Measurements from ENCODE around the gene GNG11. TPM values are rescaled to one million over a fixed set of nuclear protein-coding genes. Genes with fewer than 3 reads are reported as not detected.

GNG11 gene
- total and polyA plus RNA-seq, 8 donors: 15.6 to 54.5 (median 46.5) TPM

DNA sequence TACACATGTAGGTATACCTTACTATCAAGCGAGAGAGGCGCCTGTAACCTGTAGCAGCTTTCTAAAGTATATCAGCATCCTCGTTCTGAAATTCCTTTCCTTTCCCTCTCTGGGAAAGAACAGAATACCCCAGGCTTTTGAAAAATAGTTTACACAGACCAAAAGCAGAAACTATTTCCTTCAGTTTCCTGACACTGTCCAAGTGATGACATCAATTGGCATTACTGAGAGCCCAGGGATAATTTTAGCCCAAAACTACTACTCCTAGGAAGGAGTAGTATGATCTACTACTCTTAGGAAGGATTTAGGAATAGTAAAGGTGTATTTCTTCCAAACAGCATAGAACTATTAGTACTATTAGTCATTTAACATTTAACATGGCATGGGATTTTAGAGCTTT lies 6.0 kb downstream of the GNG11 start:
- intact Hi-C loops (cut with DNase I): no loop called here
- Histone ChIP-seq H3K4me3 (no peak overlapping the region), H3K9me3 (no peaks in the 10 kb centered on the region), H3K4me1 (no peaks in the 10 kb centered on the region), H3K36me3 (no peaks in the 10 kb centered on the region), H3K27me3 (peaks cover under 1 to 4% of the 10 kb centered on the region in 2 donors), H3K27ac (no peak overlapping the region)
- DNase-seq (no peak), ATAC-seq (no peak)
- TF ChIP-seq, protein P1, sequence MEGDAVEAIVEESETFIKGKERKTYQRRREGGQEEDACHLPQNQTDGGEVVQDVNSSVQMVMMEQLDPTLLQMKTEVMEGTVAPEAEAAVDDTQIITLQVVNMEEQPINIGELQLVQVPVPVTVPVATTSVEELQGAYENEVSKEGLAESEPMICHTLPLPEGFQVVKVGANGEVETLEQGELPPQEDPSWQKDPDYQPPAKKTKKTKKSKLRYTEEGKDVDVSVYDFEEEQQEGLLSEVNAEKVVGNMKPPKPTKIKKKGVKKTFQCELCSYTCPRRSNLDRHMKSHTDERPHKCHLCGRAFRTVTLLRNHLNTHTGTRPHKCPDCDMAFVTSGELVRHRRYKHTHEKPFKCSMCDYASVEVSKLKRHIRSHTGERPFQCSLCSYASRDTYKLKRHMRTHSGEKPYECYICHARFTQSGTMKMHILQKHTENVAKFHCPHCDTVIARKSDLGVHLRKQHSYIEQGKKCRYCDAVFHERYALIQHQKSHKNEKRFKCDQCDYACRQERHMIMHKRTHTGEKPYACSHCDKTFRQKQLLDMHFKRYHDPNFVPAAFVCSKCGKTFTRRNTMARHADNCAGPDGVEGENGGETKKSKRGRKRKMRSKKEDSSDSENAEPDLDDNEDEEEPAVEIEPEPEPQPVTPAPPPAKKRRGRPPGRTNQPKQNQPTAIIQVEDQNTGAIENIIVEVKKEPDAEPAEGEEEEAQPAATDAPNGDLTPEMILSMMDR (IDR thresholded peaks at IDR 0.05): no peak

DNA sequence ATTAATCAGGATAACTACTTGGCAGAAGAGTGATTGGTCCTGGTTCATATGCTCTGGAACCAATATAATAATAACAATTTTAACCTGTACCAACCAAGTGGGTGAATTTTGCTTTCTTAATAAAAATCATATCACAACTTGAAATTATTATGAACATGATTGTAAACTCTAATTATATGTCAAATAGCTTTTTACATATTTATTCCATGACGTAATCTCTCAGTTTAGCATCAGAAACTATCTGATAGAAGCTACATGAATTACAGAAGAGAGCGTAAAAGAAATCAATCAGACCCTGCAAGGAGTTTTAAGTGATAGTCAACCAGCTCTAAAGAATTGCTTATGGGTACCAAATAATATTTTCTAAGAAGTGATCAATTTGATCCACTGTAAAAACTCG lies 10.1 kb downstream of the GNG11 start:
- Histone ChIP-seq H3K4me1 (no peaks in the 10 kb centered on the region), H3K4me3 (no peak overlapping the region), H3K27ac (no peak overlapping the region), H3K36me3 (no peaks in the 10 kb centered on the region), H3K9me3 (no peaks in the 10 kb centered on the region), H3K27me3 (no peaks in the 10 kb centered on the region)
- ATAC-seq (no peak), DNase-seq (no peak)
- TF ChIP-seq, protein P1 (IDR thresholded peaks at IDR 0.05): no peak
- intact Hi-C loops (cut with DNase I): no loop called here

DNA sequence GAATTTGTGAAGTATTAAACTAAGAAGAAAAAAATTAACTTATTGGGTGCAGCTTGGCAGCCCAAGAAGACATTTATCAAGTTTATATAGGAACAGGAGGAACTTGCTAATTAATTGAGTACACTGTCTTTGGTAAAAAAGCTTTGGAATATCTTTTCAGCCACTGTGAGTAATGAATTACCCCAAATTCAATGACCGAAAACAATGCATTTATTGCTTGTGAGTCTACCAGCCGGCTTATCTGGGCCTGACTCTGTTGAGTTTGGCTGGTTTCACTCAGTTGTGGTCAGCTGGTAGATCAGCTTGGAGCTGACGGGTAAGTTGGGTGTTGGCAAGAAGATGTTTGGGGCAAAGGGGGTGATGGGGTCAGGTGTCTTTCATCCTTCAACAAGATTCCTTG lies 11.6 kb downstream of the GNG11 start:
- no peak for ATAC-seq
- H3K27ac ChIP-seq: no peak overlapping the region
- no peaks in the 10 kb centered on the region for H3K4me1 ChIP-seq
- H3K9me3 ChIP-seq: no peaks in the 10 kb centered on the region
- intact Hi-C loops (cut with DNase I): no loop called here
- H3K36me3 ChIP-seq: no peaks in the 10 kb centered on the region
- no peak for DNase-seq
- TF ChIP-seq, protein P1 (IDR thresholded peaks at IDR 0.05): no peak
- no peaks in the 10 kb centered on the region for H3K27me3 ChIP-seq
- no peak overlapping the region for H3K4me3 ChIP-seq

DNA sequence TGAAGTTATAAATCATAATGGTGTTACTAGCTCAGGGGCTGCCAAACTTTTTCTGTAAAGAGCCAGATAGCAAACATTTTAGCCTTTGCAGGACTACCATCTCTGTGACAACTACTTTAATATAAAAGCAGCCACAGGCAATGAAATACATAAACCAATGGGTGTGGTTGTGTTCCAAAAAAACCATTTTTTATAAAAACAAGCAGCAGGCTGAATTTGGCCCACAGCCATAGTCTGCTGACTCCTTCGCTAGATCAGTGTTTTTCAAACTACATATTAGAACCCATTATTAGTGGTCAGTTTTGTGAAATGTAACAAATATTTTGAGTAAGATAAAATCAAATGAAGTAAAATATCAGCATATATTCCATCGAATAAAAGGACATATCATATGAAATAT lies 13.6 kb downstream of the GNG11 start:
- H3K36me3 ChIP-seq: no peaks in the 10 kb centered on the region
- no peaks in the 10 kb centered on the region for H3K4me1 ChIP-seq
- no peaks in the 10 kb centered on the region for H3K9me3 ChIP-seq
- H3K27me3 ChIP-seq: no peaks in the 10 kb centered on the region
- H3K27ac ChIP-seq: no peak overlapping the region
- DNase-seq: no peak
- intact Hi-C loops (cut with DNase I): no loop called here
- ATAC-seq: no peak
- no peak overlapping the region for H3K4me3 ChIP-seq
- TF ChIP-seq, protein P1 (IDR thresholded peaks at IDR 0.05): no peak

DNA sequence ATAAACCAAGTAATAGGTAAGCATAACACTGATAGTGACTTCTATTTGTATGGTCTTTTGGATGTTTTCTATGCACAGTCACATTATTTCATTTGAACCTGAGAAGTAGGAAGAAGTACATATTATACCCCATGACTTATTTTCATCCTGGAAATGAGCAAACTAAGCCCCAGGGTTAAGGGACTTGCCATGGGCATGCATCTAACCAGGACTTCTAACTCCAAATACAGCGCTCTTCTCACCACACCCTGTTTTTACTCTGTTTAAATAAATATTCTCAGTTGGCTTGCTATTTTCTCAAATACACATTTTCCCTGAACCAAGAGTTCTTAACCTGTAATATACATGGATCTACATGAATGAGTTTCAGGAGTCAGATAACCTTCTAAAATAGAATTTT lies 16.3 kb downstream of the GNG11 start:
- Histone ChIP-seq H3K4me3 (no peak overlapping the region), H3K27ac (no peak overlapping the region), H3K4me1 (no peaks in the 10 kb centered on the region), H3K9me3 (no peaks in the 10 kb centered on the region), H3K36me3 (no peaks in the 10 kb centered on the region), H3K27me3 (no peaks in the 10 kb centered on the region)
- intact Hi-C loops (cut with DNase I): no loop called here
- ATAC-seq (no peak), DNase-seq (no peak)
- TF ChIP-seq, protein P1 (IDR thresholded peaks at IDR 0.05): no peak

All from left lung (tissue), 10 donors.